Karpas-422 (cell line): ENCODE data around the gene SNX3. TPM values are rescaled to one million over a fixed set of nuclear protein-coding genes. Genes with fewer than 3 reads are reported as not detected.

Experiments used
- DNase-seq: peaks from one replicate; pipeline ENCODE4 v3.0.0-alpha.2; 2015
- H2AFZ ChIP-seq: fragments of 200-600 bp; sonication (generic); 2 replicates; pipeline ENCODE4 v1.6.1; 2014; ENCODE audit warnings: antibody characterized with exemption, low read length, mixed read lengths
- H3K27ac ChIP-seq: fragments of 200-600 bp; sonication (generic); 2 replicates; pipeline ENCODE4 v1.5.1; 2014; ENCODE audit warnings: mild to moderate bottlenecking, low read length, moderate library complexity
- H3K27me3 ChIP-seq: fragments of 200-600 bp; sonication (generic); 2 replicates; pipeline ENCODE4 v1.6.1; 2014; ENCODE audit warnings: low read length, mixed read lengths
- H3K36me3 ChIP-seq: fragments of 200-600 bp; sonication (generic); 2 replicates; pipeline ENCODE4 v1.6.1; 2014; ENCODE audit warnings: low read length, mixed read lengths; ENCODE audit not compliant: insufficient read depth
- H3K4me1 ChIP-seq: fragments of 200-600 bp; sonication (generic); 2 replicates; pipeline ENCODE4 v1.6.1; 2014; ENCODE audit warnings: mild to moderate bottlenecking, low read length, mixed read lengths
- H3K4me2 ChIP-seq: fragments of 200-600 bp; sonication (generic); 2 replicates; pipeline ENCODE4 v1.6.1; 2014; ENCODE audit warnings: low read length, low read depth, mild to moderate bottlenecking; ENCODE audit not compliant: poor library complexity, severe bottlenecking
- H3K4me3 ChIP-seq: fragments of 200-600 bp; sonication (generic); 2 replicates; pipeline ENCODE4 v1.5.1; 2014; ENCODE audit warnings: mild to moderate bottlenecking, antibody characterized with exemption, low read length, mixed read lengths
- H3K79me2 ChIP-seq: fragments of 200-600 bp; sonication (generic); 2 replicates; pipeline ENCODE4 v1.6.1; 2014; ENCODE audit warnings: mild to moderate bottlenecking, low read length, mixed read lengths
- H3K9ac ChIP-seq: fragments of 200-600 bp; sonication (generic); 2 replicates; pipeline ENCODE4 v1.6.0; 2014; ENCODE audit warnings: low read length
- H3K9me2 ChIP-seq: fragments of 200-600 bp; sonication (generic), shearing (Covaris generic); replicated peaks from 2 replicates; pipeline ENCODE4 v1.6.0; 2014; ENCODE audit warnings: mild to moderate bottlenecking, low read length, moderate library complexity; ENCODE audit not compliant: insufficient read depth
- H3K9me3 ChIP-seq: fragments of 300-700, 200-600 bp; sonication (generic); 2 replicates; pipeline ENCODE4 v1.6.1; 2014; ENCODE audit warnings: low read length, mixed read lengths
- H4K20me1 ChIP-seq: fragments of 200-600 bp; sonication (generic); 2 replicates; pipeline ENCODE4 v1.6.1; 2014; ENCODE audit warnings: mild to moderate bottlenecking, antibody characterized with exemption, low read length, low read depth; ENCODE audit not compliant: insufficient read depth
- small RNA-seq: library from RNA; depleted of rRNA; stranded (forward); fragments of <200 nt; gene quantifications from one replicate; pipeline ENCODE3, GENCODE V24; 2014
- total RNA-seq: library from RNA; depleted of rRNA; stranded (reverse); fragments of >200 nt; shearing (Covaris generic); gene quantifications from 2 replicates; pipeline ENCODE4 v1.2.3, GENCODE V29; 2014; ENCODE audit warnings: low replicate concordance; rRNA removed

SNX3 gene
- total RNA-seq, 1 experiment from 2014 or later, result 177 TPM

GRCh38 chr6:108164815-108165706 lies 95.8 kb downstream of the SNX3 start:
- H3K4me3 ChIP-seq, result no peak overlapping the region
- DNase-seq, result no peak
- no peak overlapping the region for H3K27ac ChIP-seq
- H2AFZ ChIP-seq, result no peak overlapping the region
- no peaks in the 10 kb centered on the region for H3K9me3 ChIP-seq
- no peaks in the 10 kb centered on the region for H3K79me2 ChIP-seq
- H3K4me1 ChIP-seq, result peaks cover 9% of the 10 kb centered on the region
- H3K9me2 ChIP-seq, result no peaks in the 10 kb centered on the region
- H3K4me2 ChIP-seq, result no peak overlapping the region
- H3K27me3 ChIP-seq, result no peaks in the 10 kb centered on the region
- no peak overlapping the region for H3K9ac ChIP-seq
- no peaks in the 10 kb centered on the region for H3K36me3 ChIP-seq
- H4K20me1 ChIP-seq, result no peaks in the 10 kb centered on the region

GRCh38 chr6:108164543-108164814 lies 96.4 kb downstream of the SNX3 start:
- H3K9me3 ChIP-seq, result no peaks in the 10 kb centered on the region
- no peak overlapping the region for H3K27ac ChIP-seq
- peaks cover 9% of the 10 kb centered on the region for H3K4me1 ChIP-seq
- no peak overlapping the region for H3K4me2 ChIP-seq
- H3K79me2 ChIP-seq, result no peaks in the 10 kb centered on the region
- no peak overlapping the region for H2AFZ ChIP-seq
- no peak for DNase-seq
- no peaks in the 10 kb centered on the region for H3K27me3 ChIP-seq
- H3K36me3 ChIP-seq, result no peaks in the 10 kb centered on the region
- H4K20me1 ChIP-seq, result no peaks in the 10 kb centered on the region
- no peaks in the 10 kb centered on the region for H3K9me2 ChIP-seq
- H3K9ac ChIP-seq, result no peak overlapping the region
- H3K4me3 ChIP-seq, result no peak overlapping the region

- peak overlapping the region; percentile 58 for H3K4me2 ChIP-seq
- H3K9me3 ChIP-seq, result no peaks in the 10 kb centered on the region
- no peaks in the 10 kb centered on the region for H3K9me2 ChIP-seq
- H2AFZ ChIP-seq, result peak overlapping the region; percentile 28; the same call in 1 of the 2 replicates
- H4K20me1 ChIP-seq, result no peaks in the 10 kb centered on the region
- no peak overlapping the region for H3K27ac ChIP-seq
- no peaks in the 10 kb centered on the region for H3K27me3 ChIP-seq
- peak; percentile 62 for DNase-seq
- no peak overlapping the region for H3K9ac ChIP-seq
- no peaks in the 10 kb centered on the region for H3K36me3 ChIP-seq
- H3K4me3 ChIP-seq, result peak overlapping the region; percentile 43; the same call in 1 of the 2 replicates
- H3K79me2 ChIP-seq, result no peaks in the 10 kb centered on the region
- H3K4me1 ChIP-seq, result peaks cover 9% of the 10 kb centered on the region
Measured at GRCh38 chr6:108163644-108164542, 96.9 kb downstream of the SNX3 start.

GRCh38 chr6:108163267-108163643 lies 97.6 kb downstream of the SNX3 start:
- Histone ChIP-seq H3K9me3 (no peaks in the 10 kb centered on the region), H3K4me3 (peak overlapping the region; percentile 43; the same call in 1 of the 2 replicates), H3K9ac (no peak overlapping the region), H4K20me1 (no peaks in the 10 kb centered on the region), H3K79me2 (no peaks in the 10 kb centered on the region), H3K9me2 (no peaks in the 10 kb centered on the region), H2AFZ (peak overlapping the region; percentile 28; the same call in 1 of the 2 replicates), H3K36me3 (no peaks in the 10 kb centered on the region), H3K27me3 (no peaks in the 10 kb centered on the region), H3K4me1 (peaks cover 9% of the 10 kb centered on the region), H3K27ac (no peak overlapping the region), H3K4me2 (peak overlapping the region; percentile 58)
- peak; percentile 60 for DNase-seq

- no peaks in the 10 kb centered on the region for H3K79me2 ChIP-seq
- H3K4me1 ChIP-seq, result peaks cover 9% of the 10 kb centered on the region
- no peak overlapping the region for H3K9ac ChIP-seq
- no peaks in the 10 kb centered on the region for H3K36me3 ChIP-seq
- no peak overlapping the region for H3K27ac ChIP-seq
- H4K20me1 ChIP-seq, result no peaks in the 10 kb centered on the region
- no peak overlapping the region for H3K4me2 ChIP-seq
- H3K9me3 ChIP-seq, result no peaks in the 10 kb centered on the region
- H3K27me3 ChIP-seq, result no peaks in the 10 kb centered on the region
- no peak overlapping the region for H2AFZ ChIP-seq
- no peak overlapping the region for H3K4me3 ChIP-seq
- no peaks in the 10 kb centered on the region for H3K9me2 ChIP-seq
- DNase-seq, result no peak
Measured at GRCh38 chr6:108161724-108162282, 99.0 kb downstream of the SNX3 start.

Small RNAs within 50 kb of the gene (small RNA-seq; reads per million reads assigned to genes)
- gene RNA5SP212 (not detected), gene RNU6-1144P (not detected), gene Z98742.2 (not detected)

Other genes starting within 250 kb of the SNX3 start
- 27.1 and 60.3 TPM in 2 replicates for gene OSTM1, start 186.3 kb downstream of the SNX3 start, total RNA-seq
- gene NR2E1, start 95.0 kb downstream of the SNX3 start, total RNA-seq, result not detected in 2 replicates
- 1.4 and 6.1 TPM in 2 replicates for gene AFG1L, start 34.0 kb upstream of the SNX3 start, total RNA-seq